CD4-positive, alpha-beta T cell treated with Interleukin-6 for 4 hours (primary cell): ENCODE measurements around the gene ATF7IP.

Experiments used
- DNase-seq: peaks from one replicate; pipeline ENCODE4 v3.0.0-alpha.2; 2020; ENCODE audit warnings: mixed read lengths

Gene ATF7IP

DNA sequence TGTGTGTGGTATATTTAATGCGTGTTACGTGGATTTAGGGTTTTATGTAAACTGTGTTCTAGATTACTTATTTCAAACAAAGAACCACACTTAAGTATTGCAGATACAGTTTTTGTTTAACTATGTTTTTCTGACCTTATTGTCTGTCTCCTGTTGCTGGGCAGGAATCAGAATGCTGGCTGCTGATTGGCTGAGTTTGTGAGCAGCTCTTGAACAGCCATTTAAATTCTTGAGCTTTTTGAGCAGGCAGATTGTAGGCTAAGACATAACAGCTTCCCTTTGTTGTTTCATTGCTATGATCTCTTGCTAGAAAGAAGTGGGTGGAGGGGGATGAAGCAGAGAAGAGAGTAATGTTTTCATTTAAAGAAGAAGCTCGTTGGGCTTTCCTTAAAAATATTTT lies 52.2 kb downstream of the ATF7IP start:
- peak; percentile 74 for DNase-seq

GRCh38 chr12:14418451-14418890 lies 53.0 kb downstream of the ATF7IP start:
- DNase-seq: peak; percentile 24

DNA sequence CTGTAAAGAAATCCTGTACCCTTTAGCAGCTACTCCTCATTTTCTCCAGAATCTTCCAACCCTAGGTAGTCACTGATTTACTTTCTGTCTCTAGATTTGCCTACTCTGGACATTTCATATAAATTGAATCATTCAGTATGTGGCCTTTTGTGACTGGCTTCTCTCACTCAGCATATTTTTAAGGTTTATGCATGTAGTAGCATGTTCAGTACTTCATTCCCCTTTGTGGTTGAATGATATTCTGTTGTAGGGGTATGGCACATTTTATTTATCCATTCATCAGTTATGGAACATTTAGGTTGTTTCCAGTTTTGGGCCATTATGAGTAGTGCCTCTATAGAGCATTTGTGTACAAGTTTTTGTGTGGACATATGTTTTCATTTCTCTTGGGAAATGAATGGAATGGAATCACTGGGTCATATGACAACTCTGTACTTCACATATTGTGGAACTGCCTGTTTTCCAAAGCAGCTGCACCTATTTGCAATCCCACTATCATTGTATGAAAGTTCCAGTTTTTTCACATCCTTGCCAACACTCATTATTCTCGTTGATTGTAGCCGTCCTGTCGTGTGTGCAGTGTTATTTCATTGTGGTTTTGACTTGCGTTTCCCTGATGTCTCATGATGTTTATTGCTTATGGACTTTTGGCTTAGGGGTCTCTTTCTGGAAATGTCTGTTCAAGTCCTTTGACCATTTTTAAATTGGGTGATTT lies 57.2 kb downstream of the ATF7IP start:
- no peak for DNase-seq

- no peak for DNase-seq
Observed at GRCh38 chr12:14424545-14424944, 59.1 kb downstream of the ATF7IP start.

DNA sequence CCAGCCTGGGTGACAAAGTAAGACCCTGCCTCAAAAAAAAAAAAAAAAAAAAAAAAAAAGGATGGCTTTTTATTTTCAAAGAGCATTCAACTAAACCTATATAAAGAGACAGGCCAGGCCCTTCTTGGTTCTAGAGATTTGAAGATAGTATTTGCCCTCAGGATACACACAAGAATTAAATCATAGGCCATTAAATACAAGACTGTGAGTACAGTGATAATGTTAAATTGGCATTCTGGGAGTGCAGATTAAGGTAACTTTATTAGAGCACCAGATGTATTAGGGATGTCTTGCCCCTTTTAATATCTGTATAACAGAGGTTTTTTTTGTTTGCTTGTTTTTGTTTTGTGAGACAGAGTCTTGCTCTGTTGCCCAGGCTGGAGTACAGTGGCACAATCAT lies 61.3 kb downstream of the ATF7IP start:
- no peak for DNase-seq

DNA sequence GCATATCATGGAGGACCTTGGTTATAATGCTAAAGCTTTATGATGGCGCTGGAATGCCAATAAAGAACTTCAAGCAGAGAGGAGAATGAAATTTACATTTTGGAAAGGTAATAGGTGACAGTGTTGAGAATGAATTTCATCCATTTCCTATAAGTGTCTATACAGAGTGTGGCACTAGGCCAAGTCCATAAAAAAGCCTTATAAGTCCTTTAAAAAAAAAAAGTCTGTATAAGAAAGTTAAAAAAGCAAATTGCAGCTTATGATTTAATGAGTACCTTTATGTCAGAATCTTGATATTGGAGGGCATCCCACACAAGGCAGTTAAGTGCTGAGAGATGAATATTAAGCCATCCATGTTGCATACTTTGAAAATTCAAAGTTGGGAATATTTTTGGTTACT lies 62.4 kb downstream of the ATF7IP start:
- DNase-seq: no peak

GRCh38 chr12:14430394-14430986 lies 65.0 kb downstream of the ATF7IP start:
- DNase-seq: no peak

DNA sequence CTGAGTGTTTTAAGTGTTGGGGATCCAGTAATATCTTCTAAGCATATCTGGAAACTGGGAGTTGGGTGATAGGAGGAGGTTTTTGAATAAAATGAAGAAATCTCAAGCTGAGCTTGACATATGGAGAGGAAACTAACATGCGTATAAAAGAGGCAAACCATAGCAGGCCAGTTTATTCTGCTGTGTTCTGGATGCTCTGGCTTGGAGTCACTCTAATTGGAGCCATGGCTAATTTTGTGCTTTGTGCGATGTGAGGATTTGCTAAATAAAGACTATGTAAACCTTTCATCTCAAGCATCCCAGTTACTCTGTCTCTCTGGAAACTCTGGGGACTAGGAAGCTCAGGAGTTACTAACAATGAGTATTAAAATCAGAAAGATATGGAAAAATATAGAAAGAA lies 66.5 kb downstream of the ATF7IP start:
- no peak for DNase-seq

DNA sequence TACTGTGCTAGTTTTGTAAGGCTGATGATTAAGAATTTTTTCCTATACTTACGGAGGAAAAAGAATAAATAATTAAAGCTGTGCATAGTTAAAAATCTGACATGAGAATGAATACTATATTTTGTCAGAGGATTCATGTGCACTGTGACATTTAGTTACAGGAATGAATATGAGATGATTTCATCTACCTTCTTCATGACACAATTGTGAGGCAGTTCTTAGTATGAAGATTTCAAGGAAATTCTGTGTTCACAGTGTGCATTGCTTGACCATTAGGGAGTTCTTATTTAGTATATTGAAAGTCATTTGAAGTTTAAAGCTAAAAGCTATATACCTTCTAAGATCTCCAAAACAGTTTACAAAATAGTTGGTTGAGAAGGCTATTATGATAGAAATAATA lies 70.1 kb downstream of the ATF7IP start:
- no peak for DNase-seq

- no peak for DNase-seq
Observed at GRCh38 chr12:14442221-14442881, 76.9 kb downstream of the ATF7IP start.

GRCh38 chr12:14443531-14443930 lies 78.0 kb downstream of the ATF7IP start:
- no peak for DNase-seq

GRCh38 chr12:14450479-14450878 lies 85.0 kb downstream of the ATF7IP start:
- DNase-seq: no peak

GRCh38 chr12:14452336-14452735 lies 86.9 kb downstream of the ATF7IP start:
- DNase-seq: no peak

- no peak for DNase-seq
Observed at GRCh38 chr12:14452865-14453264, 87.4 kb downstream of the ATF7IP start.

- peak; percentile 13 for DNase-seq
Observed at GRCh38 chr12:14454098-14454907, 88.8 kb downstream of the ATF7IP start.

DNA sequence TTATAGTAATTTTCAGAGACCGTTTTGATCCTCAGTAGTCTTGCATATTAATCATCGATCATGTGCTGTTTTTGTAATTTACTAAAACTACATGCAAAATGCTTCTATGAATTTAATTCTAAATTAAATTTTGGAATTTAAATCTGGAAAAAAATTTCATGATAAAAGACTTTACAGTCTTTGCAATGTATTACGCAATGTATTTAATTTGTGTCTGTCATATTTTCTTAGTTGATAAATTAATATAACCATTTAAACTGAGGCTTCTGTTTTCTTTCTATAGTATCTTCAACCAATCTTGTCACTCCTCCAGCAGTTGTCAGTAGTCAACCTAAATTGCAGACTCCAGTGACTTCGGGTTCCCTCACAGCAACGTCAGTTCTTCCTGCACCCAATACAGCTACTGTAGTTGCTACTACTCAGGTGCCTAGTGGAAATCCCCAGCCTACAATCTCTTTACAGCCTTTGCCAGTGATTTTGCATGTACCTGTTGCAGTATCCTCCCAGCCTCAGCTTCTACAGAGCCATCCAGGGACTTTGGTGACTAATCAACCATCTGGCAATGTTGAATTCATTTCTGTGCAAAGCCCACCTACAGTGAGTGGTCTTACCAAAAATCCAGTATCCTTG lies 94.8 kb downstream of the ATF7IP start:
- no peak for DNase-seq

GRCh38 chr12:14471497-14471896 lies 106.0 kb downstream of the ATF7IP start:
- DNase-seq: no peak

DNA sequence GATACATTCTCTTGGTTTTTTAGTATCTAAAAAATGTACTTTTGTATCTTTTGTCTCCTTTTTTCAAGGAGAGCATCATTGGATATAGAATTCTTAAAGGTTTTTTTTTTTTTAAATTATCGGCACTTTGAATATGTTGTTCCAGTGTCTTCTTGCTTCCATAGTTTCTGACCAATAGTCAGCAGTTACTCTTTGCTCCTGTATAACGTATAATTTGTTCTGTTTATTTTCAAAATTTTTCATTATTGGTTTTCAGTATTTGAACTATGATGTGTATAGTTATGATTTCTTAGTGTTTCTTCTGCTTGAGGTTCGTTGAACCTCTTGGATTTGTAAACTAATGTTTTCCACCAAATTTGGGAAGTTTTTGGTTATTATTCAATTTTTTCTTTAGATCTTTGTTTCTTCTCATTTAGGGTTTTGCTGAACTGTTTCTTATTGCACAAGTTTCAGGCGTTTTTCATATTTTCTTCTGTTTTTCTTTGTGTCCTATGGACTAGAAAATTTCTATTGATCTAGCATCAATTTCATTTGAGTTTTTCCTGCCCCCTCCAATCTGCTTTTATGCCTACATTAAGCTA lies 108.3 kb downstream of the ATF7IP start:
- no peak for DNase-seq

DNA sequence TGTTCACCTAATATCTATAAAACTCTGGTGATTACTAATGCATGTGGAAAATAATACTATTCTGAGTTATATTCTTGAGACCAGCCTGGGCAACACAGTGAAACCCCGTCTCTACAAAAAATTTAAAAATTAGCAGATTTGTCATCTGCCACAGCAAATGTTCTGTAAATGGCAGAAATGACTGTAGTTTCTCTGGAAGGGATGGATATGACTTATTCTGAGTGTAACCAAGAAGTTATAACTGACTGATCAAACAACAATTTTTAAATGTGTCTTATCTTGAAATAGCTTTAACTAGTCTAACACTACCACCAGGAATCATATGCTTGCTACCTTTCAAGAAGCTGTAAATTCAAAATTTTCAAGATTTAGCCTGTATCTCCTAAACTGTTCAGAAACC lies 113.5 kb downstream of the ATF7IP start:
- no peak for DNase-seq

- DNase-seq: no peak
Observed at GRCh38 chr12:14481201-14481600, 115.7 kb downstream of the ATF7IP start.

DNA sequence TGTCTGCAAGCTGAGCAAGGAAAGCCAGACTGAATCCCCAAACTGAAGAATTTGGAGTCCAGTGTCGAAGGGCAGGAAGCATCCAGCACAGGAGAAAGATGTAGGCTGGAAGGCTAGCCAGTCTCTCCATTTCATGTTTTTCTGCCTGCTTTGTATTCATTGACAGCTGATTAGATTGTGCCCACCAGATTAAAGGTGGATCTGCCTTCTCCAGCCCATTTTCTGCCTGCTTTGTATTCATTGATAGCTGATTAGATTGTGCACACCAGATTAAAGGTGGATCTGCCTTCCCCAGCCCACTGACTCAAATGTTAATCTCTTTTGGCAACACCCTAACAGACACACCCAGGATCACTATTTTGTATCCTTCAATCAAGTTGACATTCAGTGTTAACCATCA lies 116.9 kb downstream of the ATF7IP start:
- no peak for DNase-seq

- no peak for DNase-seq
Observed at GRCh38 chr12:14482886-14483285, 117.4 kb downstream of the ATF7IP start.

DNA sequence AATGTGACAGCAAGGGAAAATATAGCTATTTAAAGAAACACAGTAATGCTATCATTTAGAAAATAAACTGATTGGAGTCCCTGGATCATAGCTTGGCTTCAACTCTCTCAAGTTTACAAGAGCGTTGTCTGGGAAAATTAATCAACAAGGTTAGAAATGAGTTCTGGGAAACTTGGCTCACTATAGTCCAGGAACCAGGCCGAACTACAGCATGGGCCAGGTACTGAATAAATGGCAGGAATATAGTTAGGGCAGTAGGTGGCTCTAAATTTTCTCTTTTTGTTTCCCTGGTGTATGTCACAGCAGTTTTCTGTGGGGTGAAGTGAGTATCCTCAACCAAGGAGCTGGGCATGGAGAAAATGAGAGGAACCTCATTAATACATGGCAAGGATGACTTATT lies 129.8 kb downstream of the ATF7IP start:
- DNase-seq: no peak
